GM23338 (cell line): ENCODE results near the gene TNFRSF8. TPM values are rescaled to one million over a fixed set of nuclear protein-coding genes. Genes with fewer than 3 reads are reported as not detected.
A peak's percentile ranks its signal among the peaks of the same experiment; 100 is the strongest.

Source experiments
- ATAC-seq: fragments of 200-7000 bp; cut with Tn5 transposase; 3 replicates; pipeline ENCODE4 v1.9.1; 2020
- DNase-seq: peaks from one replicate; pipeline ENCODE4 v3.0.0-alpha.2; 2015; ENCODE audit warnings: low spot score
- H2AFZ ChIP-seq: fragments of 200-600 bp; sonication (generic); 2 replicates; pipeline ENCODE4 v1.8.0; 2016; ENCODE audit warnings: antibody characterized with exemption, mild to moderate bottlenecking, moderate library complexity
- H3F3A ChIP-seq: fragments of 200-600 bp; sonication (generic); replicated peaks from 2 replicates; pipeline ENCODE4 v1.8.0; 2017; ENCODE audit warnings: antibody characterized with exemption, mixed run types, low read depth
- H3K27ac ChIP-seq: fragments of 200-600 bp; sonication (generic); 2 replicates; pipeline ENCODE4 v1.6.1; 2016; ENCODE audit warnings: low read depth
- H3K27me3 ChIP-seq: fragments of 200-600 bp; sonication (generic); 2 replicates; pipeline ENCODE4 v1.8.0; 2016; ENCODE audit warnings: mild to moderate bottlenecking, mixed run types, moderate library complexity; ENCODE audit not compliant: insufficient read depth
- H3K36me3 ChIP-seq: fragments of 200-600 bp; sonication (generic); 2 replicates; pipeline ENCODE4 v1.8.0; 2016; ENCODE audit warnings: mild to moderate bottlenecking; ENCODE audit not compliant: insufficient read depth
- H3K4me1 ChIP-seq: fragments of 200-600 bp; sonication (generic); 2 replicates; pipeline ENCODE4 v1.8.0; 2016; ENCODE audit warnings: mild to moderate bottlenecking, moderate library complexity; ENCODE audit not compliant: insufficient read depth
- H3K4me2 ChIP-seq: fragments of 200-600 bp; sonication (generic); 2 replicates; pipeline ENCODE4 v1.7.1; 2017; ENCODE audit warnings: mixed run types
- H3K4me3 ChIP-seq: fragments of 200-600 bp; sonication (generic); 2 replicates; pipeline ENCODE4 v1.6.1; 2016; ENCODE audit warnings: mixed run types
- H3K79me2 ChIP-seq: fragments of 200-600 bp; sonication (generic); replicated peaks from 2 replicates; pipeline ENCODE4 v1.8.0; 2017; ENCODE audit warnings: mild to moderate bottlenecking; ENCODE audit not compliant: insufficient read depth
- H3K9me2 ChIP-seq: fragments of 200-600 bp; sonication (generic); 2 replicates; pipeline ENCODE4 v1.8.0; 2017; ENCODE audit not compliant: insufficient read depth
- H4K20me1 ChIP-seq: fragments of 200-600 bp; sonication (generic); replicated peaks from 2 replicates; pipeline ENCODE4 v1.8.0; 2017; ENCODE audit warnings: mild to moderate bottlenecking; ENCODE audit not compliant: insufficient read depth
- H3K27ac Mint-ChIP-seq: 2 replicates; pipeline ENCODE4 v1.8.0; 2020; ENCODE audit warnings: inconsistent platforms, mild to moderate bottlenecking, moderate library complexity, mixed read lengths
- H3K27me3 Mint-ChIP-seq: 3 replicates; pipeline ENCODE4 v1.8.0; 2022; ENCODE audit warnings: low read depth, mild to moderate bottlenecking, moderate library complexity, mixed read lengths, inconsistent platforms; ENCODE audit not compliant: insufficient read depth, poor library complexity
- H3K36me3 Mint-ChIP-seq: 3 replicates; pipeline ENCODE4 v1.8.0; 2021; ENCODE audit warnings: low read depth, mild to moderate bottlenecking, inconsistent platforms, moderate library complexity, mixed read lengths
- H3K4me1 Mint-ChIP-seq: 3 replicates; pipeline ENCODE4 v1.8.0; 2020; ENCODE audit warnings: mild to moderate bottlenecking, inconsistent platforms, mixed read lengths
- H3K4me3 Mint-ChIP-seq: 3 replicates; pipeline ENCODE4 v1.8.0; 2021; ENCODE audit warnings: moderate library complexity, mild to moderate bottlenecking, inconsistent platforms, mixed read lengths
- H3K9me3 Mint-ChIP-seq: 3 replicates; pipeline ENCODE4 v1.8.0; 2020; ENCODE audit warnings: moderate library complexity, mild to moderate bottlenecking, inconsistent platforms, mixed read lengths
- CTCF ChIP-seq, 2 experiments: fragments of 200-600 bp in 1 of 2; sonication (generic) in 1 of 2; conservative IDR thresholded peaks; 2 replicates each; pipeline versions ENCODE4 v1.5.1 to v1.6.1; 2016 to 2017; ENCODE audit warnings: antibody characterized with exemption in 2 of 2, low read depth in 2 of 2, mild to moderate bottlenecking in 2 of 2, moderate library complexity in 1 of 2
- ETS1 ChIP-seq: IDR thresholded peaks from 2 replicates; pipeline ENCODE4 v1.6.1; 2016; ENCODE audit warnings: antibody characterized with exemption
- EZH2 ChIP-seq: fragments of 200-600 bp; sonication (generic); IDR thresholded peaks from one replicate; pipeline ENCODE4 v1.8.0; 2017; ENCODE audit warnings: antibody characterized with exemption, mild to moderate bottlenecking, low read depth; ENCODE audit not compliant: unreplicated experiment
- JUNB ChIP-seq: IDR thresholded peaks from one replicate; pipeline ENCODE4 v1.6.1; 2016; ENCODE audit warnings: antibody characterized with exemption; ENCODE audit not compliant: unreplicated experiment
- POLR2AphosphoS5 ChIP-seq: IDR thresholded peaks from 2 replicates; pipeline ENCODE4 v1.6.1; 2016; ENCODE audit warnings: antibody characterized with exemption, low read depth
- STAT1 ChIP-seq: IDR thresholded peaks from one replicate; pipeline ENCODE4 v1.6.1; 2016; ENCODE audit warnings: antibody characterized with exemption; ENCODE audit not compliant: unreplicated experiment
- ZNF114 ChIP-seq: fragments of 250-450 bp; sonication (Bioruptor Pico); IDR thresholded peaks from 2 replicates; pipeline ENCODE4 v1.5.0; 2020; ENCODE audit warnings: mild to moderate bottlenecking, moderate library complexity
- ZNF331 ChIP-seq: fragments of 250-450 bp; sonication (Bioruptor Pico); IDR thresholded peaks from 2 replicates; pipeline ENCODE4 v1.5.0; 2020; ENCODE audit warnings: low read depth, mild to moderate bottlenecking, moderate library complexity
- ZNF462 ChIP-seq: fragments of 250-450 bp; sonication (Bioruptor Pico); IDR thresholded peaks from 2 replicates; pipeline ENCODE4 v1.5.0; 2020; ENCODE audit warnings: mild to moderate bottlenecking, moderate library complexity
- polyA plus RNA-seq: library from polyadenylated mRNA; unstranded; fragments of >200 nt; fragmentation: Nextera tagmentation; extraction: Ambion mirVana; gene quantifications from 2 replicates; pipeline ENCODE4 v1.2.1, GENCODE V29; 2016
- total RNA-seq: library from RNA; depleted of rRNA; stranded (reverse); fragments of >200 nt; shearing (Covaris generic); gene quantifications from 2 replicates; pipeline ENCODE4 v1.2.3, GENCODE V29; 2014

TNFRSF8 gene
- total and polyA plus RNA-seq, 2 experiments from 2014 or later = 11.7 to 28.2 TPM

DNA sequence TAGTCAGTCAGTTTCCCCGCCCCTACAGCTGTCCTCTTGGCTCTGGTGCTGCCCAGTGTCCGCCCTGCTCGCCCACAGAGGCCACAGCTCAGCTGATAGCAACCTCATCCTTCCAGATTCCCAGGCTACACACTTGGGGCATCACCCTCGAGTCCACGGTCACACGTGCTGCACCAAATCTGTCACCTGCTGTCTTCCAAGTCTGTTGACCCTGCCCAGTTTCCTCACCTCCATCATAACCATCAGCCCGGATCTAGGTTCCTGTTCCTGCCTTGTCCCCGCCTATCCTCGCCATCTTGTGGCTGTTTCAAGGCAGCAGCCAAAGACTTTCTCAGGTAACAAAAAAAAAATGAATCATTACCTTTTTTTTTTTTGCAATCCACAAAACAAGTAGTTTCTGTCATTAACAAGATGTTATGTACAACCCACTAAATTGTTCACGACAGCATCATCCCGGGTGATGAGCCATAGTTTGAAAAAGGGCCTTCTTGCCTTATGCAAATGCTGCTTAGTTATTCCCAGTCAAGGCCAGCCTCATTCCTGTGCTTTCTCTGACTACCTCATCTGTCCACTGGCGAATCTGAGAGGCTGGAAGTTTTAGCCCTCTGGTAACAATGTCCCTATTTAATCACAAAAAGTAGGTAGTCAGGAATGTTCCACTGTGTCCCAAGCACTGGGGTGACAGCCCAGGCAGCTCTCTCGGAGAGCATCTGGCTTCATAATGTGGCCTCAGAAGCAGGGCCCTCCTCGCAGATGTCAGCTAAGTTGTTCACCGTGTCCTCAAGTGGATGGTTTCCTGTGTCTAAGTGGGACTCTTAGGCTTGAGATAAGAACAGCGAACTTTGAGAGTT lies 48.7 kb upstream of the TNFRSF8 start:
- DNase-seq = peak; percentile 65
- H3K4me3 Mint-ChIP-seq = no peak overlapping the region; the same call in 2 of the 3 replicates
- Histone ChIP-seq H3K36me3 (no peaks in the 10 kb centered on the region; the same call in none of the 2 replicates), H3K9me2 (no peaks in the 10 kb centered on the region), H3K4me1 (no peaks in the 10 kb centered on the region), H2AFZ (no peak overlapping the region), H3K4me3 (no peak overlapping the region), H3K27ac (peak overlapping the region; percentile 89), H3K27me3 (no peaks in the 10 kb centered on the region), H3K4me2 (no peak overlapping the region), H3F3A (peaks cover 5% of the 10 kb centered on the region; the same call in 1 of the 2 replicates), H3K79me2 (no peaks in the 10 kb centered on the region), H4K20me1 (no peaks in the 10 kb centered on the region; the same call in 1 of the 2 replicates)
- peak overlapping the region; percentile 14; the same call in 1 of the 2 replicates for H3K27ac Mint-ChIP-seq
- H3K9me3 Mint-ChIP-seq = peaks cover 3% of the 10 kb centered on the region; the same call in 2 of the 3 replicates
- peak; percentile 19; the same call in 2 of the 3 replicates for ATAC-seq
- H3K27me3 Mint-ChIP-seq = peaks cover 6% of the 10 kb centered on the region
- TF ChIP-seq JUNB (no peak), ETS1 (no peak), POLR2AphosphoS5 (no peak), CTCF (conservative IDR thresholded peaks at IDR 0.05; ENCODE audit: low read depth in 2 of 2) (peak; percentile 55 to 58), ZNF114 (no peak)
- peaks cover 38% of the 10 kb centered on the region for H3K36me3 Mint-ChIP-seq
- peaks cover 6% of the 10 kb centered on the region; the same call in 2 of the 3 replicates for H3K4me1 Mint-ChIP-seq

DNA sequence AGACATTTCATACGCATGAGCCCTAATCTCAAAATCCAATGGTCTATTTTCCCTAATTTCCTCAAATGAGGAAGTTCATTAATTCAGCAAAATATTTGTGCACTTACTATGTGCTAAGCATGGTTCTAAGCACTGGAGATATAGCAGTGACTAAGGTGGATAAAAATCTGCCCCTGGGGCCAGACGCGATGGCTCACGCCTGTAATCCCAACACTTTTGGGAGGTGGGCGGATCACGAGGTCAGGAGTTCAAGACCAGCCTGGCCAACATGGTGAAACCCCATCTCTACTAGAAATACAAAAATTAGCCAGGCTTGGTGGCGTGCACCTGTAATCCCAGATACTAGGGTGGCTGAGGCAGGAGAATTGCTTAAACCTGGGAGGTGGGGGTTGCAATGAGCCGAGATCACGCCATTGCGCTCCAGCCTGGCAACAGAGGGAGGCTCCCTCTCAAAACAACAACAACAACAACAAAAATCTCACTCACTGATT lies 48.1 kb upstream of the TNFRSF8 start:
- peaks cover 6% of the 10 kb centered on the region; the same call in 2 of the 3 replicates for H3K4me1 Mint-ChIP-seq
- Histone ChIP-seq H2AFZ (no peak overlapping the region), H3K4me2 (no peak overlapping the region), H3K27me3 (no peaks in the 10 kb centered on the region), H3K27ac (peak overlapping the region; percentile 89), H4K20me1 (no peaks in the 10 kb centered on the region; the same call in 1 of the 2 replicates), H3K79me2 (peaks cover 3% of the 10 kb centered on the region), H3F3A (peaks cover 9% of the 10 kb centered on the region), H3K9me2 (no peaks in the 10 kb centered on the region), H3K4me3 (no peak overlapping the region), H3K36me3 (no peaks in the 10 kb centered on the region; the same call in none of the 2 replicates), H3K4me1 (peaks cover 1% of the 10 kb centered on the region; the same call in 1 of the 2 replicates)
- H3K27ac Mint-ChIP-seq = no peak overlapping the region; the same call in 1 of the 2 replicates
- ATAC-seq = no peak
- DNase-seq = no peak
- H3K4me3 Mint-ChIP-seq = no peak overlapping the region
- peaks cover 4% of the 10 kb centered on the region for H3K27me3 Mint-ChIP-seq
- H3K9me3 Mint-ChIP-seq = no peaks in the 10 kb centered on the region
- peaks cover 32% of the 10 kb centered on the region for H3K36me3 Mint-ChIP-seq
- TF ChIP-seq STAT1 (no peak), ZNF331 (no peak), POLR2AphosphoS5 (no peak), ZNF114 (no peak), EZH2 (no peak), ZNF462 (CRISPR knock-in tag) (no peak), ETS1 (no peak)
